ENCODE measurements around the gene SLIT1. TPM values are rescaled to one million over a fixed set of nuclear protein-coding genes. Genes with fewer than 3 reads are reported as not detected.

Gene SLIT1
- total and polyA plus RNA-seq, 2 of the 8 experiments (the other 6 are each of a cell fraction or from before 2014, with no cell fraction given): 0.70 to 0.88 TPM

GRCh38 chr10:97123765-97124164 is 62.0 kb downstream of the SLIT1 start (continued):
- TF ChIP-seq CHD7 (IDR thresholded peaks at IDR 0.05; ENCODE audit: insufficient replicate concordance, low read length) (no peak), POLR2A (IDR thresholded peaks at IDR 0.05; ENCODE audit: control extremely low read depth in 1 of 2, low read depth in 2 of 2, low read length in 2 of 2) (no peak), CTBP2 (IDR thresholded peaks at IDR 0.05; ENCODE audit: borderline replicate concordance, insufficient read depth, insufficient read length, low read length) (no peak), SIN3A (conservative IDR thresholded peaks at IDR 0.05 in 1 of 2, IDR thresholded peaks at IDR 0.05 in 1 of 2; ENCODE audit: low read depth in 1 of 2, low read length in 2 of 2) (no peak), EGR1 (IDR thresholded peaks at IDR 0.05; ENCODE audit: borderline replicate concordance, low read depth, low read length) (no peak), SAP30 (IDR thresholded peaks at IDR 0.05; ENCODE audit: insufficient read depth, insufficient replicate concordance, low read length) (no peak), NRF1 (IDR thresholded peaks at IDR 0.05; ENCODE audit: low read depth, low read length) (no peak), E2F6 (IDR thresholded peaks at IDR 0.05) (no peak), MAFK (IDR thresholded peaks at IDR 0.05; ENCODE audit: low read depth, low read length) (no peak), MAX (IDR thresholded peaks at IDR 0.05) (no peak)

Data from H1 (cell line).